ENCODE results near the gene RAB44. TPM values are rescaled to one million over a fixed set of nuclear protein-coding genes. Genes with fewer than 3 reads are reported as not detected.

RAB44 gene
- total and polyA plus RNA-seq, 9 donors: 0.04 to 0.15 (median 0.12) TPM; not detected in 3

DNA sequence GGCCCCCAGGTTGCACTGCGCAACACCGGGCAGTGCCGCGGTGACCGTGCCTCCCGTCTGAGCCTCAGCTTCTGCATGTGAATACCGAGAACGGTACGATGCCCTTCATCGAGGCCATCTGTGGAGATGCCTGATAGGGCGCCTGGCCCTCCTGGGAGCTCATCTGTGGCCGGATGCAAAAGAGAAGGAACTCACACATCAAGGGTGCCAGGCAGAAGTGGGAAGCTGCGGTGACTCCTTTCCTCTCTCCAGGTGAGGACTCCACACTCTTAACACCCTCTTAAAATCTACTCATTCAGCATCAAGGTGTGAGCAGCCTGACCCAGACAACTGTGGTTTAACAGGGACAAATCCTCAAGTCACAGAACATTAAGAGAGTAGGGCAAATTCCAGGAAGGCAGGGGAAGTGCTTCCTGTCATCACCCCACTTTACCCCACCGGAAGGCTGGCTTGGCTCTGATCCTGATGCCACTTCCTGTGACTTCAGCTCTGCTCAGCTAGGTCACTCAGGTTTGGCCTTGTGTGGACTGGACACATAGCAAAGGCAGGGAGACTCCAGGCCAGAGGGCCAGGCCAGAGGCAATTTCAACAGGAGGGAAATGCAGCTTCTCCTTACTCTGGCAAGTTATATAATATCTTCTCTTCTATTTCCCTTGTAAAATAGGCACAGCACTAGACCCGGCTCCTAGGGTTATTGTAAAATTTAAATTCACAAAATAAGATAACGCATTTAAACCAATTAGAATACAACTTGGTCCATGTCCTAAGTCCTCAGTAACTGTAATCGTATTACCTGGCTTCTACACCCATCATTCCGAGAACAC is 72.3 kb downstream of the RAB44 start:
- no peak for TF ChIP-seq EP300 (IDR thresholded peaks at IDR 0.05)
- TF ChIP-seq, protein P1, sequence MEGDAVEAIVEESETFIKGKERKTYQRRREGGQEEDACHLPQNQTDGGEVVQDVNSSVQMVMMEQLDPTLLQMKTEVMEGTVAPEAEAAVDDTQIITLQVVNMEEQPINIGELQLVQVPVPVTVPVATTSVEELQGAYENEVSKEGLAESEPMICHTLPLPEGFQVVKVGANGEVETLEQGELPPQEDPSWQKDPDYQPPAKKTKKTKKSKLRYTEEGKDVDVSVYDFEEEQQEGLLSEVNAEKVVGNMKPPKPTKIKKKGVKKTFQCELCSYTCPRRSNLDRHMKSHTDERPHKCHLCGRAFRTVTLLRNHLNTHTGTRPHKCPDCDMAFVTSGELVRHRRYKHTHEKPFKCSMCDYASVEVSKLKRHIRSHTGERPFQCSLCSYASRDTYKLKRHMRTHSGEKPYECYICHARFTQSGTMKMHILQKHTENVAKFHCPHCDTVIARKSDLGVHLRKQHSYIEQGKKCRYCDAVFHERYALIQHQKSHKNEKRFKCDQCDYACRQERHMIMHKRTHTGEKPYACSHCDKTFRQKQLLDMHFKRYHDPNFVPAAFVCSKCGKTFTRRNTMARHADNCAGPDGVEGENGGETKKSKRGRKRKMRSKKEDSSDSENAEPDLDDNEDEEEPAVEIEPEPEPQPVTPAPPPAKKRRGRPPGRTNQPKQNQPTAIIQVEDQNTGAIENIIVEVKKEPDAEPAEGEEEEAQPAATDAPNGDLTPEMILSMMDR (IDR thresholded peaks at IDR 0.05): no peak
- no peak for TF ChIP-seq POLR2A (IDR thresholded peaks at IDR 0.05)
- DNase-seq: no peak

GRCh38 chr6:36771145-36771544 is 73.5 kb downstream of the RAB44 start:
- Histone ChIP-seq H3K27me3 (no peaks in the 10 kb centered on the region), H3K4me1 (ENCODE audit: insufficient read depth) (peaks cover under 1% of the 10 kb centered on the region), H3K9me3 (no peaks in the 10 kb centered on the region), H3K27ac (no peak overlapping the region), H3K4me3 (no peak overlapping the region), H3K36me3 (no peaks in the 10 kb centered on the region)
- intact Hi-C loops (cut with DNase I): loop anchor here in 1 of 4 donors (10.0 kb wide), 1 partner anchor 244 kb away; no protein-coding TSS in a partner anchor
- DNase-seq: no peak
- TF ChIP-seq POLR2A (IDR thresholded peaks at IDR 0.05): no peak
- TF ChIP-seq, protein P1 (IDR thresholded peaks at IDR 0.05): no peak
- no peak for TF ChIP-seq EP300 (IDR thresholded peaks at IDR 0.05)
- 97 to 100% (median 97%) methylated on average over 2 of the region's 2 CpGs for WGBS, 3 donors

More for the DNA sequence above, 72.3 kb downstream of the RAB44 start:
- intact Hi-C loops (cut with DNase I): loop anchor here (2.0 to 10.0 kb wide), 5 partner anchors 77 to 247 kb away; no protein-coding TSS in a partner anchor
- Histone ChIP-seq H3K4me1 (ENCODE audit: insufficient read depth) (peaks cover 10% of the 10 kb centered on the region), H3K27ac (no peak overlapping the region), H3K4me3 (no peak overlapping the region), H3K27me3 (no peaks in the 10 kb centered on the region), H3K36me3 (no peaks in the 10 kb centered on the region), H3K9me3 (no peaks in the 10 kb centered on the region)
- WGBS, 3 donors: 85 to 92% (median 86%) methylated on average over 18 of the region's 18 CpGs

GRCh38 chr6:36772397-36772796 is 74.8 kb downstream of the RAB44 start:
- TF ChIP-seq POLR2A (IDR thresholded peaks at IDR 0.05) (no peak), EP300 (IDR thresholded peaks at IDR 0.05) (no peak)
- TF ChIP-seq, protein P1 (IDR thresholded peaks at IDR 0.05): no peak
- Histone ChIP-seq H3K4me3 (no peak overlapping the region), H3K4me1 (ENCODE audit: insufficient read depth) (no peaks in the 10 kb centered on the region), H3K36me3 (no peaks in the 10 kb centered on the region), H3K27me3 (no peaks in the 10 kb centered on the region), H3K9me3 (no peaks in the 10 kb centered on the region), H3K27ac (no peak overlapping the region)
- WGBS, 3 donors: 93 to 95% (median 94%) methylated on average over 8 of the region's 8 CpGs
- intact Hi-C loops (cut with DNase I): loop anchor here in 1 of 4 donors (10.0 kb wide), 1 partner anchor 242 kb away; no protein-coding TSS in a partner anchor
- no peak for DNase-seq

DNA sequence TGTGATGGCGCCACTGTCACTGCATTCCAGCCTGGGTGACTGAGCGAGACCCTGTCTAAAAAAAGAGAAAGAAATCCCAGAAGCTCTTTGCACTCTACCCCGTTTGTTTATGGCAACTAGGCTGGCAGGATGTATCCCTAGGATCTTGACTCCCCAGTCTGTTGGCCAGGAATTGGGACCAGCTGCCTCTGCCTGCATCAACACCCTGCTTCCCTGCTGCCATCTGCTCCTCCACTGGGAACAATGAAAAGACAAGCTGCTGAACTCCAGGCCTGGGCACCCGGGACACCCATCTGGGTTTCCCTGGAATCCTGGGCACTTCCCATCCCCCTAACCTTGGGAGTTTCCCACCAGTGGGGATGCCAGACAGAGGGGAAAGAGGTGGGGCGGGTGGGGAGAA is 76.7 kb downstream of the RAB44 start:
- 85 to 88% (median 87%) methylated on average over 5 of the region's 5 CpGs for WGBS, 3 donors
- H3K27me3 ChIP-seq: no peaks in the 10 kb centered on the region
- H3K9me3 ChIP-seq: no peaks in the 10 kb centered on the region
- no peak overlapping the region for H3K4me3 ChIP-seq
- TF ChIP-seq EP300 (IDR thresholded peaks at IDR 0.05) (no peak), POLR2A (IDR thresholded peaks at IDR 0.05) (no peak)
- TF ChIP-seq, protein P1 (IDR thresholded peaks at IDR 0.05): no peak
- no peak for DNase-seq
- H3K27ac ChIP-seq: no peak overlapping the region
- no peaks in the 10 kb centered on the region for H3K4me1 ChIP-seq (ENCODE audit: insufficient read depth)
- no peaks in the 10 kb centered on the region for H3K36me3 ChIP-seq
- intact Hi-C loops (cut with DNase I): loop anchor here in 1 of 4 donors (10.0 kb wide), 1 partner anchor 240 kb away; no protein-coding TSS in a partner anchor
